ENCODE results near the gene HOOK1. TPM values are rescaled to one million over a fixed set of nuclear protein-coding genes. Genes with fewer than 3 reads are reported as not detected.
"Not testable (repeated sequence)": the region's sequence is repeated elsewhere in the genome, so short reads cannot be mapped to it uniquely, and the experiment has no call there.

HOOK1 gene
- total RNA-seq, 1 donor from 2014 or later: 8.9 TPM

- Histone ChIP-seq H3K36me3 (ENCODE audit: control insufficient read depth, insufficient read depth, low read length) (no peaks in the 10 kb centered on the region), H3K4me3 (ENCODE audit: low read depth, low read length) (no peak overlapping the region), H3K27me3 (ENCODE audit: control insufficient read depth, insufficient read depth, low read length) (no peaks in the 10 kb centered on the region)
- no peak for TF ChIP-seq CTCF (IDR thresholded peaks at IDR 0.05; ENCODE audit: insufficient read depth, low read length, poor library complexity, severe bottlenecking)
- no peak for DNase-seq (ENCODE audit: low read depth)
These were observed 16.8 kb downstream of the HOOK1 start for GRCh38 chr1:59831529-59831928.

- H3K4me3 ChIP-seq (ENCODE audit: low read depth, low read length): no peak overlapping the region
- no peaks in the 10 kb centered on the region for H3K36me3 ChIP-seq (ENCODE audit: control insufficient read depth, insufficient read depth, low read length)
- no peaks in the 10 kb centered on the region for H3K27me3 ChIP-seq (ENCODE audit: control insufficient read depth, insufficient read depth, low read length)
- DNase-seq (ENCODE audit: low read depth): no peak
- TF ChIP-seq CTCF (IDR thresholded peaks at IDR 0.05; ENCODE audit: insufficient read depth, low read length, poor library complexity, severe bottlenecking): no peak
These were observed 18.3 kb downstream of the HOOK1 start for GRCh38 chr1:59833022-59833421.

- H3K27me3 ChIP-seq (ENCODE audit: control insufficient read depth, insufficient read depth, low read length): no peaks in the 10 kb centered on the region
- no peaks in the 10 kb centered on the region for H3K36me3 ChIP-seq (ENCODE audit: control insufficient read depth, insufficient read depth, low read length)
- no peak for DNase-seq (ENCODE audit: low read depth)
- no peak for TF ChIP-seq CTCF (IDR thresholded peaks at IDR 0.05; ENCODE audit: insufficient read depth, low read length, poor library complexity, severe bottlenecking)
- no peak overlapping the region for H3K4me3 ChIP-seq (ENCODE audit: low read depth, low read length)
These were observed 19.2 kb downstream of the HOOK1 start for GRCh38 chr1:59833991-59834390.

GRCh38 chr1:59837857-59838256 lies 23.1 kb downstream of the HOOK1 start:
- H3K4me3 ChIP-seq (ENCODE audit: low read depth, low read length); H3K27me3 ChIP-seq (ENCODE audit: control insufficient read depth, insufficient read depth, low read length); H3K36me3 ChIP-seq (ENCODE audit: control insufficient read depth, insufficient read depth, low read length); DNase-seq (ENCODE audit: low read depth): not testable (repeated sequence)

- peaks cover 2% of the 10 kb centered on the region for H3K36me3 ChIP-seq (ENCODE audit: control insufficient read depth, insufficient read depth, low read length)
- no peaks in the 10 kb centered on the region for H3K27me3 ChIP-seq (ENCODE audit: control insufficient read depth, insufficient read depth, low read length)
- DNase-seq (ENCODE audit: low read depth): no peak
- H3K4me3 ChIP-seq (ENCODE audit: low read depth, low read length): no peak overlapping the region
- TF ChIP-seq CTCF (IDR thresholded peaks at IDR 0.05; ENCODE audit: insufficient read depth, low read length, poor library complexity, severe bottlenecking): no peak
These were observed 30.3 kb downstream of the HOOK1 start for GRCh38 chr1:59845091-59845490.

GRCh38 chr1:59846209-59846894 lies 31.6 kb downstream of the HOOK1 start:
- TF ChIP-seq CTCF (IDR thresholded peaks at IDR 0.05; ENCODE audit: insufficient read depth, low read length, poor library complexity, severe bottlenecking): no peak
- no peak for DNase-seq (ENCODE audit: low read depth)
- Histone ChIP-seq H3K27me3 (ENCODE audit: control insufficient read depth, insufficient read depth, low read length) (no peaks in the 10 kb centered on the region), H3K36me3 (ENCODE audit: control insufficient read depth, insufficient read depth, low read length) (no peaks in the 10 kb centered on the region), H3K4me3 (ENCODE audit: low read depth, low read length) (no peak overlapping the region)

Data from kidney epithelial cell (primary cell).